CD4-positive, alpha-beta T cell treated with Interleukin-12 subunit alpha and Interleukin-12 subunit beta, for 1 hour (primary cell): ENCODE data around the gene ZNF532.

Experiments used
- DNase-seq: peaks from one replicate; pipeline ENCODE4 v3.0.0-alpha.2; 2020

Gene ZNF532

GRCh38 chr18:58951986-58952702 lies 87.5 kb downstream of the ZNF532 start:
- no peak for DNase-seq

GRCh38 chr18:58952858-58953257 lies 88.2 kb downstream of the ZNF532 start:
- no peak for DNase-seq

- no peak for DNase-seq
These were observed 89.0 kb downstream of the ZNF532 start for GRCh38 chr18:58953627-58954026.

GRCh38 chr18:58955001-58955400 lies 90.3 kb downstream of the ZNF532 start:
- DNase-seq = no peak

- no peak for DNase-seq
These were observed 91.1 kb downstream of the ZNF532 start for GRCh38 chr18:58955738-58956137.

GRCh38 chr18:58958628-58959027 lies 94.0 kb downstream of the ZNF532 start:
- DNase-seq = no peak

- DNase-seq = no peak
These were observed 95.8 kb downstream of the ZNF532 start for GRCh38 chr18:58960508-58960907.

- no peak for DNase-seq
These were observed 96.5 kb downstream of the ZNF532 start for GRCh38 chr18:58960946-58961722.

GRCh38 chr18:58962336-58962735 lies 97.7 kb downstream of the ZNF532 start:
- DNase-seq = no peak

GRCh38 chr18:58965291-58966004 lies 100.8 kb downstream of the ZNF532 start:
- DNase-seq = no peak

- DNase-seq = no peak
These were observed 101.5 kb downstream of the ZNF532 start for GRCh38 chr18:58966005-58966677.

GRCh38 chr18:58966704-58967103 lies 102.0 kb downstream of the ZNF532 start:
- no peak for DNase-seq

GRCh38 chr18:58967751-58968254 lies 103.1 kb downstream of the ZNF532 start:
- DNase-seq = no peak

GRCh38 chr18:58970943-58971790 lies 106.5 kb downstream of the ZNF532 start:
- no peak for DNase-seq

GRCh38 chr18:58975296-58975695 lies 110.6 kb downstream of the ZNF532 start:
- no peak for DNase-seq

GRCh38 chr18:58975781-58976180 lies 111.1 kb downstream of the ZNF532 start:
- DNase-seq = no peak

GRCh38 chr18:58977223-58977622 lies 112.5 kb downstream of the ZNF532 start:
- DNase-seq = no peak

GRCh38 chr18:58977801-58978200 lies 113.1 kb downstream of the ZNF532 start:
- no peak for DNase-seq

- DNase-seq = no peak
These were observed 114.2 kb downstream of the ZNF532 start for GRCh38 chr18:58978916-58979315.

- no peak for DNase-seq
These were observed 114.9 kb downstream of the ZNF532 start for GRCh38 chr18:58979615-58980014.

GRCh38 chr18:58980991-58981390 lies 116.3 kb downstream of the ZNF532 start:
- no peak for DNase-seq
